Endodermal cell (in vitro differentiated cells): ENCODE data around the gene CXCR2. TPM values are rescaled to one million over a fixed set of nuclear protein-coding genes. Genes with fewer than 3 reads are reported as not detected.

ENCODE experiments used
- DNase-seq: peaks from one replicate; pipeline ENCODE4 v3.0.0-alpha.2; 2017
- H3K27ac ChIP-seq: 2 replicates; pipeline ENCODE4 v1.5.1; 2013; ENCODE audit warnings: mild to moderate bottlenecking, low read depth, low read length, moderate library complexity
- H3K27me3 ChIP-seq: 2 replicates; pipeline ENCODE4 v1.6.1; 2013; ENCODE audit warnings: mild to moderate bottlenecking, low read length, moderate library complexity; ENCODE audit not compliant: insufficient read depth, control insufficient read depth, poor library complexity, severe bottlenecking
- H3K36me3 ChIP-seq: 2 replicates; pipeline ENCODE4 v1.7.0; 2013; ENCODE audit warnings: mild to moderate bottlenecking, low read length, moderate library complexity; ENCODE audit not compliant: control insufficient read depth, insufficient read depth
- H3K4me1 ChIP-seq: one replicate; pipeline ENCODE4 v1.7.0; 2013; ENCODE audit warnings: low read length; ENCODE audit not compliant: control insufficient read depth, insufficient read depth
- H3K4me3 ChIP-seq: 2 replicates; pipeline ENCODE4 v1.5.1; 2013; ENCODE audit warnings: mild to moderate bottlenecking, low read length, moderate library complexity
- H3K9ac ChIP-seq: 2 replicates; pipeline ENCODE4 v1.6.1; 2013; ENCODE audit warnings: mild to moderate bottlenecking, low read length, moderate library complexity; ENCODE audit not compliant: poor library complexity, severe bottlenecking; ENCODE audit errors: extremely low read depth
- H3K9me3 ChIP-seq: 2 replicates; pipeline ENCODE4 v1.6.1; 2013; ENCODE audit warnings: mild to moderate bottlenecking, low read length, moderate library complexity; ENCODE audit not compliant: control insufficient read depth
- H3K27ac Mint-ChIP-seq: 2 replicates; pipeline ENCODE4 v1.8.0; 2020; ENCODE audit warnings: mixed read lengths
- H3K27me3 Mint-ChIP-seq: 2 replicates; pipeline ENCODE4 v1.8.0; 2021; ENCODE audit warnings: mild to moderate bottlenecking, mixed read lengths; ENCODE audit not compliant: insufficient read depth
- H3K36me3 Mint-ChIP-seq: 2 replicates; pipeline ENCODE4 v1.8.0; 2020; ENCODE audit warnings: low read depth, mixed read lengths
- H3K4me1 Mint-ChIP-seq: 2 replicates; pipeline ENCODE4 v1.8.0; 2020; ENCODE audit warnings: mixed read lengths
- H3K4me3 Mint-ChIP-seq: 2 replicates; pipeline ENCODE4 v1.8.0; 2020; ENCODE audit warnings: mild to moderate bottlenecking, moderate library complexity, mixed read lengths
- H3K9me3 Mint-ChIP-seq: 2 replicates; pipeline ENCODE4 v1.8.0; 2020; ENCODE audit warnings: mild to moderate bottlenecking, mixed read lengths
- WGBS, 2 experiments: methylation state at CpG; one replicate each; pipeline versions ENCODE4 v1.1.5 to v1.1.7; 2013; ENCODE audit warnings: missing lambda C conversion rate in 2 of 2, mixed read lengths in 1 of 2; ENCODE audit not compliant: insufficient coverage in 1 of 2, insufficient read length in 1 of 2; 5-methylcytosine and 5-hydroxymethylcytosine counted together
- total RNA-seq, 2 donors: library from RNA; stranded (reverse); fragmentation: NEBNext Ultra II Directional in 1 of 2; extraction: Animal tissue kit (Norgen Biotek cat#: 25700) in 1 of 2; gene quantifications; 2 replicates in 1 of 2; 3 replicates in 1 of 2; pipeline ENCODE4 v1.2.1, GENCODE V29; 2021
- TF ChIP-seq, protein P1 (sequence below): fragments of 200-600 bp; sonication (generic); conservative IDR thresholded peaks from 2 replicates; pipeline ENCODE4 v1.5.0; 2021; ENCODE audit warnings: antibody characterized with exemption, mild to moderate bottlenecking

CXCR2 gene
- total RNA-seq, 2 donors from 2014 or later, result not detected

DNA sequence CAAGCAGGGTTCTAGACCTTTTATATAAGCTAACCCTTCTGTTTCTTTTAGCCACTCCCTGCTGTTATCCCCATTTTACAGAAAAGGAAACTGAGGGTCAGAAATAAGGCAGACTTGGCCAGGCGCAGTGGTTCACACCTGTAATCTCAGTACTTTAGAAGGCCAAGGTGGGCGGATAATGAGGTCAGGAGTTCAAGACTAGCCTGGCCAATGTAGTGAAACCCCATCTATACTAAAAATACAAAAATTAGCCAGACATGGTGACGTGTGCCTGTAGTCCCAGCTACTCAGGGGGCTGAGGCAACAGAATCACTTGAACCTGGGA lies 42.5 kb upstream of the CXCR2 start:
- Mint-ChIP-seq H3K27ac (no peak overlapping the region), H3K9me3 (peaks cover 4% of the 10 kb centered on the region), H3K4me3 (no peak overlapping the region), H3K27me3 (peaks cover 9% of the 10 kb centered on the region), H3K4me1 (no peaks in the 10 kb centered on the region), H3K36me3 (no peaks in the 10 kb centered on the region)
- Histone ChIP-seq H3K36me3 (no peaks in the 10 kb centered on the region), H3K9me3 (peaks cover 8% of the 10 kb centered on the region), H3K4me3 (no peak overlapping the region), H3K4me1 (no peaks in the 10 kb centered on the region), H3K27me3 (no peaks in the 10 kb centered on the region), H3K9ac (no peak overlapping the region), H3K27ac (no peak overlapping the region)
- WGBS, 2 experiments, result 88% methylated on average over 1 to 3 of the region's 3 CpGs
- TF ChIP-seq, protein P1, sequence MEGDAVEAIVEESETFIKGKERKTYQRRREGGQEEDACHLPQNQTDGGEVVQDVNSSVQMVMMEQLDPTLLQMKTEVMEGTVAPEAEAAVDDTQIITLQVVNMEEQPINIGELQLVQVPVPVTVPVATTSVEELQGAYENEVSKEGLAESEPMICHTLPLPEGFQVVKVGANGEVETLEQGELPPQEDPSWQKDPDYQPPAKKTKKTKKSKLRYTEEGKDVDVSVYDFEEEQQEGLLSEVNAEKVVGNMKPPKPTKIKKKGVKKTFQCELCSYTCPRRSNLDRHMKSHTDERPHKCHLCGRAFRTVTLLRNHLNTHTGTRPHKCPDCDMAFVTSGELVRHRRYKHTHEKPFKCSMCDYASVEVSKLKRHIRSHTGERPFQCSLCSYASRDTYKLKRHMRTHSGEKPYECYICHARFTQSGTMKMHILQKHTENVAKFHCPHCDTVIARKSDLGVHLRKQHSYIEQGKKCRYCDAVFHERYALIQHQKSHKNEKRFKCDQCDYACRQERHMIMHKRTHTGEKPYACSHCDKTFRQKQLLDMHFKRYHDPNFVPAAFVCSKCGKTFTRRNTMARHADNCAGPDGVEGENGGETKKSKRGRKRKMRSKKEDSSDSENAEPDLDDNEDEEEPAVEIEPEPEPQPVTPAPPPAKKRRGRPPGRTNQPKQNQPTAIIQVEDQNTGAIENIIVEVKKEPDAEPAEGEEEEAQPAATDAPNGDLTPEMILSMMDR, result no peak
- no peak for DNase-seq

DNA sequence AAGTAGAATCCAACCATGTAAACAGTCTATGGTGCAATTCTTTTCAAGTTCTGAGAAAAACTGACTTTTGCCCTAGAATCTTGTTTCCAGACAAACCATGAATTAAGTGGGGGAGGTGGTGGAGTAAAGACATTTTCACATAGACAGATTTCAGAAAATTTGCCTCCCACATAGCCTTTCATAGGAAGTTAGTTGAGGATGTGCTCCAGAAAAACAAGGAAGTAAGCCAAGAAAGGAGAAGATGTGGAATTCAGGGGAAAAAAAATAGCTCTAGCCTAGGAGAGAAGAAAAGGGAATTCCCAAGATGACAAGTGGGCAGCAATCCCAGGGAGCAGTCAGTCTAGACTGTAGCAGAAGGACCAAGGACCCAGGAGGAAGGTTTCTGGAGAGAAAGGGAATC lies 39.4 kb upstream of the CXCR2 start:
- no peak overlapping the region for H3K27ac ChIP-seq
- Mint-ChIP-seq H3K4me3 (no peak overlapping the region), H3K36me3 (no peaks in the 10 kb centered on the region), H3K9me3 (peaks cover 4% of the 10 kb centered on the region), H3K4me1 (no peaks in the 10 kb centered on the region), H3K27me3 (peaks cover 22% of the 10 kb centered on the region), H3K27ac (no peak overlapping the region)
- no peak overlapping the region for H3K9ac ChIP-seq
- H3K9me3 ChIP-seq, result peaks cover 8% of the 10 kb centered on the region
- no peak for DNase-seq
- H3K36me3 ChIP-seq, result no peaks in the 10 kb centered on the region
- TF ChIP-seq, protein P1, result no peak
- no peak overlapping the region for H3K4me3 ChIP-seq
- H3K4me1 ChIP-seq, result no peaks in the 10 kb centered on the region
- H3K27me3 ChIP-seq, result peaks cover 18% of the 10 kb centered on the region

DNA sequence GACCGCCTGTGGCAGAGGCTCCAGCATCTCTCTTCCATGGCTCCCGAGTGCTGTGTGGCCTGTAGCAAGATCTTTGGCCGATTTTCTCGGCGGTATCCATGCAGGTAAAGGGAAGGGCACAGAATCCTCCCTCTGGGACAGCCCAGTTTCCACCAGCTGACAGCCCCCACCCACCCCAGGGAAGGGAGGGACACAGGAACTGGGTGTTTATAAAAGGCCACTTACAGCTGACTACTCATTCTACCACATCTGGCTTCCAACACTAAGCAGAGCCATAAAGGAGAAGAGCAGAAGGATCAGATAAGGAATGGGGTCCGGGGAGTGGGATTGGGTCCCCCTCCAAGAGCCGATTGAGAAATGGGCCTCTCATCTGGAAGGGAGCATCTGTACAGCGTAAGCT lies 36.6 kb upstream of the CXCR2 start:
- Histone ChIP-seq H3K9ac (no peak overlapping the region), H3K27ac (no peak overlapping the region), H3K36me3 (no peaks in the 10 kb centered on the region), H3K4me1 (no peaks in the 10 kb centered on the region), H3K27me3 (peaks cover 33% of the 10 kb centered on the region), H3K4me3 (no peak overlapping the region), H3K9me3 (peaks cover 8% of the 10 kb centered on the region)
- DNase-seq, result no peak
- Mint-ChIP-seq H3K36me3 (no peaks in the 10 kb centered on the region), H3K27ac (no peak overlapping the region), H3K4me1 (no peaks in the 10 kb centered on the region), H3K9me3 (peaks cover 4% of the 10 kb centered on the region), H3K27me3 (peaks cover 28% of the 10 kb centered on the region), H3K4me3 (no peak overlapping the region)
- TF ChIP-seq, protein P1, result no peak
- 85 to 88% methylated on average over 3 to 8 of the region's 8 CpGs for WGBS, 2 experiments
